ENCODE data around the gene SIM2.
"Not testable (repeated sequence)": the region's sequence is repeated elsewhere in the genome, so short reads cannot be mapped to it uniquely, and the experiment has no call there.

SIM2 gene, protein sequence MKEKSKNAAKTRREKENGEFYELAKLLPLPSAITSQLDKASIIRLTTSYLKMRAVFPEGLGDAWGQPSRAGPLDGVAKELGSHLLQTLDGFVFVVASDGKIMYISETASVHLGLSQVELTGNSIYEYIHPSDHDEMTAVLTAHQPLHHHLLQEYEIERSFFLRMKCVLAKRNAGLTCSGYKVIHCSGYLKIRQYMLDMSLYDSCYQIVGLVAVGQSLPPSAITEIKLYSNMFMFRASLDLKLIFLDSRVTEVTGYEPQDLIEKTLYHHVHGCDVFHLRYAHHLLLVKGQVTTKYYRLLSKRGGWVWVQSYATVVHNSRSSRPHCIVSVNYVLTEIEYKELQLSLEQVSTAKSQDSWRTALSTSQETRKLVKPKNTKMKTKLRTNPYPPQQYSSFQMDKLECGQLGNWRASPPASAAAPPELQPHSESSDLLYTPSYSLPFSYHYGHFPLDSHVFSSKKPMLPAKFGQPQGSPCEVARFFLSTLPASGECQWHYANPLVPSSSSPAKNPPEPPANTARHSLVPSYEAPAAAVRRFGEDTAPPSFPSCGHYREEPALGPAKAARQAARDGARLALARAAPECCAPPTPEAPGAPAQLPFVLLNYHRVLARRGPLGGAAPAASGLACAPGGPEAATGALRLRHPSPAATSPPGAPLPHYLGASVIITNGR

DNA sequence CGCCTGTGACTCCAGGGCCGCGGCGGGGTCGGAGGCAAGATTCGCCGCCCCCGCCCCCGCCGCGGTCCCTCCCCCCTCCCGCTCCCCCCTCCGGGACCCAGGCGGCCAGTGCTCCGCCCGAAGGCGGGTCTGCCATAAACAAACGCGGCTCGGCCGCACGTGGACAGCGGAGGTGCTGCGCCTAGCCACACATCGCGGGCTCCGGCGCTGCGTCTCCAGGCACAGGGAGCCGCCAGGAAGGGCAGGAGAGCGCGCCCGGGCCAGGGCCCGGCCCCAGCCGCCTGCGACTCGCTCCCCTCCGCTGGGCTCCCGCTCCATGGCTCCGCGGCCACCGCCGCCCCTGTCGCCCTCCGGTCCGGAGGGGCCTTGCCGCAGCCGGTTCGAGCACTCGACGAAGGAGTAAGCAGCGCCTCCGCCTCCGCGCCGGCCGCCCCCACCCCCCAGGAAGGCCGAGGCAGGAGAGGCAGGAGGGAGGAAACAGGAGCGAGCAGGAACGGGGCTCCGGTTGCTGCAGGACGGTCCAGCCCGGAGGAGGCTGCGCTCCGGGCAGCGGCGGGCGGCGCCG, at the start of gene SIM2:
SIM2 (plus strand) TSS at position 135 of the 565 bp plus-strand sequence. CDS start 632 bp downstream, outside the sequence.
- no peak for FAIRE-seq

DNA sequence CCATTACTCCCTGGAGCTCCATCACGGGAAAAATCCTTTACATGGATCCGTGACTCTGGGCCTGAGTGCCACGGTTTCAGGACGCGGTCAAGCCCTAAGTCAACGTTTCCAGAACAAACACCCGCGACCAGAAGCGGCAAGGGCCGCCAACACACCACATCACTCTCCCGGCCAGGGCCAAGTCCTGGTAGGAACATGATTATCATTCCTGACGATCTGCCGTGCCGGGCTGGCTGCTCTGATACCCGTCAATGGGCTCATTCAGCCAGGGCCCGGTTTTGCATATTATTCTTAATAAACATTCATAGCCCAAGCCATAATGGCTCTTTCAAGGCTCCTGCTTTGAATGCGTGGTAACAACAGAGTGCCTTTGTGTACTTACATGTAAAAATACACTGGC, 44.6 kb upstream of the SIM2 start:
- no peak for FAIRE-seq

DNA sequence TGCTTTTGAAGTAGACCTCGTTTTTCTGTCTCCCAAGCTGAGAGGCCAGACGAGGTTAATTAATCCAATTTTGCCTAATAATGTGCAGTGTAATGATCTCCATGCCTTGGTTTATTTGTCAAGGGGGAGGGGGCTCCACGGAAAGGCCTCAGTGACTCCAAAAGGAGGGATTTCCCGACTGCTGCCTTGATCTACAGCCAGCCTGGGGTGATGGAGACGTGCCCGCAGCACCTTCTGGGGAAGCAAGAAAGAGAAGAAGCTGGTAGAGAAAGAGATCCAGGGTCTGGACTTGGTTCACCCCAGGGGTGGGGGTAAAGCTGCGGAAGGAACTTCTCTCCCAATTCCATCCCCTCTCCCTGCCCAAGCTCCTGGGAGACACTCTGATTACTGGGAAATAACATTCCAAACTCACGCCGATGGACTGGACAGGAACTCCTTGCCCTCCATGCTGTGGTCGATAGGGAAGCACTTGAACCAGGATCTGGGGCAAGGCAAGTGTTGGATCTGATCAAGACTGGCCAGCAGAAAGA, 44.1 kb upstream of the SIM2 start:
- FAIRE-seq, result no peak

DNA sequence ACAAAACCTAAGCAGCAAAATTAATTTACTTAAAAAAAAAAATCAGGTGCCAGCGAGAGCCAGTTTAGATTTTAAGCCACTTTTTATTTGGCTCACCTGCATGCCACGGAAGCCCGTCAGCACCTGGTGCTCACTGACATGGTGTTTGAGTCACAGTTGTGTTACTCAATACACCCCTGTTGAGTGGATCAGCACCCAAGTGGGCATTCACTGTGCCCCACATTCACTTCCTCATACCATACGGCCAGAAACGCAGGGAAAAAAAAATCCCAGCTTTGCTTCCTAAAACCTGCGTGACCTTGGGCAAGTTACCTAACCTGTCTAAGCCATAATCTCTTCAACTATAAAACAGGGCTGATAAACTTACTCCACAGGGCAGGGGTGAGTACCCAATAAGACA, 42.8 kb upstream of the SIM2 start:
- FAIRE-seq, result no peak

DNA sequence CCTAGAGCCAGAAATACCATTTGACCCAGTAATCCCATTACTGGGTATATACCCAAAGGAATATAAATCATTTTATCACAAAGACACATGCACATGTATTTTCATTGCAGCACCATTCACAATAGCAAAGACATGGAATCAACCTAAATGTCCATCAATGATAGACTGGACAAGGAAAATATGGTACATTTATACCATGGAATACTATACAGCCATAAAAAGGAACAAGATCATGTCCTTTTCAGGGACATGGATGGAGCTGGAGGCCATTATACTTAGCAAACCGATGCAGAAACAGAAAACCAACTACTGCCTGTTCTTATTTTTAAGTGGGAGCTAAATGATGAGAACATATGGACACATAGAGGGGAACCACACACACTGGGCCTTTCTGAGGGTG, 41.6 kb upstream of the SIM2 start:
- not testable (repeated sequence) for FAIRE-seq

DNA sequence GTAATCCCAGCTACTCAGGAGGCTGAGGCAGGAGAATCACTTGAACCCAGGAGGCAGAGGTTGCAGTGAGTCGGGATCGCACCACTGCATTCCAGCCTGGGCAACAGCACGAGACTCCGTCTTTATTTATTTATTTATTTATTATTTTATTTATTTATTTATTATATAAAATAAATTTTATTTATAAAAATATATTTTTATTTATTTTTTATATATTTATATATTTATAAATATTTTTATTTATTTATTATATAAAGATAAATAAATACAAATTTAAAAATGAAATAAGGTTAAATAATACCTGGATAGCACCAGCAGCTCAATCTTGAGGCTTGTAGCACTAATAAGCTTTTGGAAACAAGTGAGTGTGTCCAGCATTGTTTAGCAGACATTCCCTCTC, 40.9 kb upstream of the SIM2 start:
- FAIRE-seq, result peak; percentile 88

DNA sequence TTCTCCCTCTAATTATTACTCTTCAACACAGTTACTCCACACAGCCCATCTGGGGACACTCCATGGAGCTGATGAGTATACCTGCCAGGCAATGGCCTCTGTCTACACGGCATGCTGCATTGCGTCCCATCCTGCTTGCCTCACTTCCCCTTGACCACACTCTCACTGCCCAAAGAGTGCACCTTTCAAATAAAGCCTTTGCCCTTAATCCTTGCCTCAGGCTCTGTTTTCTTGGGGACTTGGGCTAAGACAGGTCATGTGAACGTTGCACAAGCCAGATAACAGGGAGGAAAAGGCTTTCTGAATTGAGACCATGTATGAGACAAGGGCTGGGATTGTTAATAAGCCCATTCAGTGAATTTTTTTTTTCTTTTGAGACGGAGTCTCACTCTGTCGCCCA, 40.0 kb upstream of the SIM2 start:
- FAIRE-seq, result no peak

DNA sequence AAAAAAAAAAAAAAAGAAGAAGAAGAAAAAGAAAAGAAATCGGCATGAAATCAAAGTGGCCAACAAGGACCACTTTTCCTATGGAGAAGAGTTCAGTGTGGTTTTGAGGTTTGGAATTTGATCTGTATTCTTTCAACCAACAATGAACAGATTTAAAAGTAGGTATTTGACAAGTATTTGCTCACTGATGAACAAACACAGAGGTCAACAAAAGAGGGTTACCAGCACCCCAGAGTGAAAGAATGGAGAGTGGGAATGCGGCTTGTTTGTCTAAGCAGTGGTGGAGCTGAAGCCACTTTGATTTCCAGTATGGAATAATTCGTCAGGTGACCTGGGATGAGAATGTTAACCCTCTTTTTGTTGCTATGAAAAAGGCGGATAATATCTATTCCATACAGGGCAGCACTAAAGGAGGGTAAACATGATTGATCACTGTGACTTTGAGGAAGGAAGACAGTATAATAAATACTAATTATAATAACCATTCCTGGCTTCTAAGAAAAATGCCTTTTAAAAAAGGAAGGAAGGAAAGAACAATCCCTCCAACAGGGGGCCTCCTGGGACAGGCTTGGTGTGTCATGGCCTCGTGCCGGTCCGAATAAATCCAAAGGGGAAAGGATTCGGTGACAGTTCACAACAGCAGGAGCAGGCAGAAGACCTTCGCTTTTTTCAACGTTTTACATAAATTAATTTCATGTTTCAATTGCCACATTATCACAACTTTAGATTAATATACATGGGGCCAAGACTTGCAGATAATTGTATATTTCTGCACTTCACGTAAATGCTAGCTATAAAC, 37.2 kb upstream of the SIM2 start:
- peak; percentile 87 for FAIRE-seq

DNA sequence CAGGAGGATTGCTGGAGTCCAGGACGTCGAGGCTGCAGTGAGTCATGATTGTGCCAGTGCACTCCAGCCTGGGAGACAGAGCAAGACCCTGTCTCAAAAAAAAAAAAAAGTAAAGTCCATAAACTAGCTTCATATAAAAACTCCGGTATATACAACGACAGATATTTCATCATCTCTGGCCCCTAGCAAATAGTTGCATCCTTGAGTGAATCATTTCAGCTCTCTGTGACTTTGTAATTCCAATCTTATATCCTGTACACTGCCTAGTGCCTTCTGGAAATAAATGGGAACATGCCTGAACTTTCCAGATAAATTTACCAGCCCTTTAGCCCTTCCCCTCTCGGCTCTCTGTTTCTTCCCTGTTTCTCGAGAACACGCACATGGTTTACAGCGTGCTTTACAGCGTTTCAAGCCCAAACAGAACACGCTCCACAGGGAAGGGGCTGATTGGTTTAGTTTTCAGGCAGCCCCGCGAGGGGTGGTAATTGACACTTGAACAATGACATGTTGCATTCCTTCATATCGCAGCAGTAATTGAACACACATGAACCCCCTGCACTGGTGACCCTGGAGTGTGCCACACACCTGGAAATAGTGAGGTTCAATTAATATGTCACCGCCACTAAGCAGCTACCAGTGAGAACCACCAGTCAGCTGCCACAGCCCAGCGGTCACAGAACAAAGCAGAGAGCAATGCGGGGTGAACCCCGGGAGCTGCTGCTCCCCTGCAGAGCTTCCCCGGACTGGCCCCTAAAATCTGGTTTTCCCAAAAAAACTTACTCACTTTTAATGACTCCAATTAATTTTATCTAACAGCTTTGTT, 35.7 kb upstream of the SIM2 start:
- no peak for FAIRE-seq

DNA sequence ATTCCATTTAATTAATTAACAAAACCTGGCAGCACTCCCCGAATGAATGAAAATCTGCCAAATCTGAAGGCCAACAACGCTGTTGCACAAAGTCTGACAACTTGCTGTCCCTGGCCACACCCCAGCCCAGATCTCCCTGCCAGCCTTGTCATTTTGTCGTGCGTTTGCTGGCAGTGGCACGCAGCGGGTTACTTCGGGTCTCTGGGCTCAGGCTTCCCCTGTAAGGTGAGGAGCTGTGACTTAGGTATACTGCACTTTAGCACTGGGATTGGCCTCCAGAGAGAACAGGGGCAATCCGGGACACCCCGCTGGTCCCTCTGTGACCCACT, 34.3 kb upstream of the SIM2 start:
- FAIRE-seq, result no peak

DNA sequence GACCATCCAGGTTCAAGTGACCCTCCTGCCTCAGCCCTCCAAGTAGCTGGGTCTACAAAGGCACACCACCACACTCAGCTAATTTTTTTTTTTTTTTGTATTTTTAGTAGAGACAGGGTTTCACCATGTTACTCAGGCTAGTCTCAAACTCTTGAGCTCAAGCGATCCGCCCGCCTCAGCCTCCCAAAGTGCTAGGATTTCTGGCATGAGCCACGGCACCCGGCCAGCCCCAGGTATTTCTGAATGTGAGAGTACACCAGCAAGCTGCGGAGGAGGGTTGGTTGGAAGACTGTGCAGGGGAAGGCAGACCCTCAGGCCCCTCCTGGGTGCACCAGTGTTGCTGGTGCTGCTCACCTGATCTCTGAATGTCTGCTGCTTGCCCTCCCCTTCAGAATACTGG, 33.1 kb upstream of the SIM2 start:
- no peak for FAIRE-seq

DNA sequence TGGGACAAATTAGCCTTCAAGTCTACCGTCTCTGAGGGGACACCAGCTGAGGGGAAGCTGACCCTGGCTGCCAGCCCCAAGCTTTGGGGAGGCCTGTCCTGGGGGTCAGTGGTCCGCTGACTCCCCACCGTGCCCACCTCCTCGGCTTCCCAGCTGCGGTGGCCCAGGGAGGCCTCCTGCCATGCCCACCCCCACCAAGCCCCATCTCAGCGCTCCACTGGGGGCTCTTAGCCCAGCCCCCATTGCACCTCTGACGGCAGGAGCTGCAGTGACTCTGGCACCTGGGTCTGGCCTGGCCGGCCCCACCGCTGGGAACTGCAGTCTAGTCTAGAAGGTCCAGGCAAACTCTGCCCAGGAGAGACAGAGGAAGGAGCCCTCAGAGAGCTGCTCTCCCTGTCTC, 30.2 kb upstream of the SIM2 start:
- FAIRE-seq, result no peak

DNA sequence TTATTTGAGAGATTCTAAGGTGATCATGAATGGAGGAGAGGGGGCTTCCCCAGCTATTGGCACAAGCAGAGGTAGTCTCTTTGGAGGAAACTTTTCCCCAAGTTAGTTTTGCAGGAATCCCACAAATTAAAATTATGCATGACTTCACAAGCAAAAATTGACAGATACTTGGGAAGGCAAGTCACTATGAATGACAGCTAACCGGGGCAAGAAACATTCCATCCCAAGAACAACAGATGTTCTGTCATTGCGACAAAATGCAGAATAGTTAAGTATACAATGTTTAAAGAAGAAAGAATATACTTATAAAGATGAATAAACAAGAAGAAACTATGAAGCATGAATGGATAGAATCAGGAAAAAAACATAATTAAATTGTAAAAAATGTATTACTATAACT, 27.1 kb upstream of the SIM2 start:
- FAIRE-seq, result no peak

DNA sequence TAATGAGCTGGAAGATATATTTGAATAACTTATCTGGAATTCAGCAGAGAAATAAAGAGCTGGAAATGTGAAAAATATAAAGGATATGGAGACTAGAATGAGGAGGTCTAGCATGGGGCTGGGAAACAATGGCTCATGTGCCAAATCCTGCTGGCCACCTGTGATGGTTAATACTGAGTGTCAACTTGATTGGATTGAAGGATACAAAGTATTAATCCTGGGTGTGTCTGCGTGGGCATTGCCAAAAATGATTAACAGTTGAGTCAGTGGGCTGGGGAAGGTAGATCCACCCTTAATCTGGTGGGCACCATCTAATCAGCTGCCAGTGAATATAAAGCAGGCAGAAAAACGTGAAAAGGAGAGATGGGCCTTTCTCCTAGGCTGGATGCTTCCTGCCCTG, 26.6 kb upstream of the SIM2 start:
- not testable (repeated sequence) for FAIRE-seq

DNA sequence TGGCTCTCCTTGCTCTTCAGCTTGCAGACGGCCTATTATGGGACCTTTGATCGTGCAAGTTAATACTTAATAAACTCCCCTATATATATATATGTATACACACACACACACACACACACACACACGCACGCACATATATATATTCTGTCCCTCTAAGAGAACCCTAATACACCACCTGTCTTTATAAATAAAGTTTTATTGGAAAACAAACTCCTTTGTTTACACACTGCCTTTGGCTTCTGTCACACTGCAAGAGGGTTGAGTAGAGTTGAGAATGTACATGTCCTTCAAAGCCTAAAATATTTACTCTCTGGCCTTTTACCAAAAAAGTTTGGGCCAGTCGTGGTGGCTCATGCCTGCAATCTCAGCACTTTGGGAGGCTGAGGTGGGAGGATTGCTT, 26.2 kb upstream of the SIM2 start:
- FAIRE-seq, result no peak

DNA sequence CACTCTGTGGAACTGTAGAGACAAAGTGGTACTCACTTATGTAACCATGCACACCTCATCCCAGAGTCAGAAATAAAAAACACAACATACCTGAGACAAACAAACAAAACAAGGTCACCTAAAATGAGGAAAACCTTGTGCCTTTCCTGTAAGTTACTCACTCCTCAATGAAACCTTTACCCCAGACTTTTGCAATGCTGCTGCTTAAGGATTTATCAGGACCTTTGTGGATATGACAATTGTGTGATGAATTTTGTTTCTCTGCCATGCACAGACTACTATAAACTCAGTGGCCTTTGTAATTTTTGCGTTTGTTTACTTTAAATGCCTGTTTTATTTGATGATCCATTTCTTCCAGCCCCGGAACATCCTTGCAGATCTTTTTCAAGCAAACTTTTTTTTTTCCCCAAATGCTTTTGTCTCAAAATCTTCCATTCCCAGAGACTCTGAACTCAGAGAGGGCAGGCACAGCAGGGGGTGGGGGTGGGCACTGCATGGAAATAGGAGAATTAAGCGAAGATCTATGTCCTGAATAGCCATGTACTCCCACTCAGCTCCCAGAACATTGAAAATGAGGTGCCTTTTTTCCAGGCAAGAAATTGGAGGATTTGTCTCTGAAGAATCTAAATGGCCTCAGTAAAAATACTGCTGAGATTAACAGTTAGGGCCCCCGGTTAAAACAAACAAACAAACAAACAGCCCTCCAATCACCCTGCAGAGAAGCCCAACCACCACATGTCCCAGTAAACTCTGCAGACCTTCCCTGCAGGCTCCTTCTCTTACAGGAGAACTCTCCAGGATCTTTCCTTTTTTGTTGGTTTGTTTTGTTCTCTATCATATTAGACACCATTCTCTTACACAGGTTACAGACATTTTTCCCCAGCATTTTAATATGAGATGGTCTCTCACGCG, 22.6 kb upstream of the SIM2 start:
- no peak for FAIRE-seq

DNA sequence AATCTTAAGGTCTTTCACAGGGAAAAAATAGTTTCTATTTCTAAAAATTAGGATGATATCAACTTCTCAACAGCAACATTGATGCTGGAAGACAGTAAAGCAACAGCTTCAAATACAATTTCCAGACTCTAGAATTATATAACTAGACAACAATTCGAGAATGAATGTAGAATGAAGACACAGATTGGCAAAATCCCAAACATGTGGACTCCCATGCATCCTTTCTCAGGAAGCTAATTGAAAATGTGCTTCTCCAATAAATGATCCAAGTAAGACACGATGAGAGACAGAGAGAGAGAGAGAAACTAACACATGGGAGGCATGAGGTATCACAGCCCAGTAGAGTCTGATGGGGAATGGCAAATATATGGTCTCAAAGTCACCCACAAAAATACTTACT, 21.5 kb upstream of the SIM2 start:
- no peak for FAIRE-seq

DNA sequence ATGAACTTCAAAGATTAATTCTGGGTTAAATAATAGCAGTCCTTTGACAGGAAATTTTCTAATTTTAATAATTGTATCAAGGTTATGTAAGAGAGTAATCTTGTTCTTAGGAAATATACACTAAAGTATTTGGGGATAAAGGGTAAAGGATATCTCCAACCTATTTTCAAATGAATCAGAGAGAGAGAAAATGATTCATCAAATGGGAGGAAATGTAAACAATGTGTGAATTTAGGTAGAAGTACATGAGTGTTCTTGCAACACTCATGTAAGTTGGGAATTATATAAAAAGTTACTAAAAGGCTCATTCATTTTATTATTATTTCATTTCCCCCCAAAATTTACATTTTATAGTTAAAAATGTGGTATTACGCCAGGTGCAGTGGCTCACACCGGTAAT, 20.4 kb upstream of the SIM2 start:
- no peak for FAIRE-seq

DNA sequence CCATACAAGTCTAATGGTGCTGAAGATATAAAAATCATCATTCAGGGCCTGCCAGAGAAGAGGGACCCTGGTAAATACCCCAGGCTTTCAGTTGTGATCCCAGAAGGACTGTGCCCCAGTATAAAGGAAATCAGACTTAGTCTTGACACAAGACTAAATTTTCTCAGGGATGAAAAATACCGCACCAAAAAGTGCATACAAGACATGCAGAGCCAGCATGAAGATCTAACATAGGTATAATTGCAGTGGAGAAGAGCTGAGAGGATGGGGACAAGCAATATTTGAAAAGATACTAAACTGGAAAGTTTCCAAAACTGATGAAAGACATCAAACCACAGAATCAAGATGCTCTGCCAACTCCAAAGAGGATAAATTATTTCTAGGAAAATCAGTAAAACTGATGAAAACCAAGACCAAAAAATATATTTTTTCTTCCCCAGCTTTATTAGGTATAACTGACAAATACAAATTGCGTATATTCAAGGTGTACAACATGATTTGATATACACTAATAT, 17.7 kb upstream of the SIM2 start:
- no peak for FAIRE-seq

DNA sequence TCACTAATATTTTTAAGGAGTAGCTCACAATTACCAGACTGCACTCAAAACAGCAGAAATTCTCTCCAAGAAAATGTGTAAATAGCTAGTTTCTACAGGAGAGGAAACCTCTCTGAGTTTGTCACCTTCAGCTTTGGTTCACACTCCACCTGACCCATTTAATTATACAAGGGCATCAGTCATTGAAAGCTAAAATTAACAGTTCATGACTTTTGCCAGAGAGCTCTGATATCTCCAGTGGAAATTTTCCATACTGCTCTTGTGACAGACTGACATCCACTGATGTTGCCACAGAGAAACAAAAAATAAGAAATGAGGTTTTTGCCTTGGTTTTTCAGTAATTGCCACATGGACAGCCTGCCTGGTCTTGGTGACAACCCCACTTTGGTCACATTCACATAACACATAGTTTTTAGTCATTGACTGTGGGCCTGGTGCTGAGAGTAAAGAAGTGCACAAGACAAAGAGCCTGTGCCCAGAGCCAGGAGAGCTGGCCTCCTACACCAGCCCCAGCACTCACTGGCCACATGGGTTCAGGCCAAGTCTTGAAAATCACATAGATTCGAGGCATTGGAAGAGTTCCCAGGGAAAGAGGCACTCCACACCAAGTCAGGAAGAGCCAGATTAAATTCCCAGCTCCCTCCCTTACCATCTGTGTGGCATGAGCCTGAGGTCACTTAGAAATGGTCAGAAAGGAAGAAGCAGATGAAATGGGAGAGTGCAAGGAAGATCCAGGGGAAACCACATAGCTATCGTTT, 13.8 kb upstream of the SIM2 start:
- FAIRE-seq, result no peak

All from G401.6 (cell line).